GM18498 (cell line): ENCODE results near the gene TWIST2.

Source experiments
- ATAC-seq: cut with Tn5 transposase; IDR thresholded peaks from one replicate; pipeline ENCODE4 v1.9.1; 2021; ENCODE audit warnings: mild to moderate bottlenecking, moderate library complexity; ENCODE audit not compliant: unreplicated experiment

TWIST2 gene

GRCh38 chr2:238949710-238950345 lies 101.9 kb downstream of the TWIST2 start:
- ATAC-seq = no peak

GRCh38 chr2:238950551-238950950 lies 102.7 kb downstream of the TWIST2 start:
- no peak for ATAC-seq

GRCh38 chr2:238952261-238952919 lies 104.5 kb downstream of the TWIST2 start:
- no peak for ATAC-seq

- no peak for ATAC-seq
These were observed 107.1 kb downstream of the TWIST2 start for GRCh38 chr2:238954841-238955591.

GRCh38 chr2:238955648-238956531 lies 108.0 kb downstream of the TWIST2 start:
- ATAC-seq = no peak

GRCh38 chr2:238956676-238957075 lies 108.8 kb downstream of the TWIST2 start:
- ATAC-seq = no peak
